Activated naive CD4-positive, alpha-beta T cell treated with anti-CD3 and anti-CD28 coated beads, Interleukin-2, amount 10 ng/mL, durations not matched to agents 5 hours and 36 hours (primary cell): ENCODE measurements around the gene FAM167B. TPM values are rescaled to one million over a fixed set of nuclear protein-coding genes. Genes with fewer than 3 reads are reported as not detected.

ENCODE experiments used
- total RNA-seq, 2 experiments: library from RNA; stranded (reverse); gene quantifications; one replicate each; pipeline ENCODE4 v1.2.3, GENCODE V29; 2021

Gene FAM167B
- total RNA-seq = under 1 TPM; 0.58 to 0.67 TPM

GRCh38 chr1:32246888-32247273 is at the start of gene FAM167B:
FAM167B (plus strand) TSS chr1:32247222; CDS start chr1:32247422, 200 bp downstream.

GRCh38 chr1:32200226-32201010 is 46.6 kb upstream of the FAM167B start, which contains the start of gene CCDC28B:
CCDC28B (plus strand) TSS chr1:32200595; CDS start chr1:32201936, 1,341 bp downstream.

GRCh38 chr1:32205401-32206370 is 41.3 kb upstream of the FAM167B start, which contains the start of gene IQCC:
IQCC (plus strand) TSS chr1:32205671; CDS start chr1:32205682, 11 bp downstream.

GRCh38 chr1:32208891-32209328 is 38.1 kb upstream of the FAM167B start, which contains the start of gene DCDC2B:
DCDC2B (plus strand) TSS chr1:32209089; CDS start chr1:32209094, 5 bp downstream.

GRCh38 chr1:32221980-32222755 is 24.9 kb upstream of the FAM167B start, which contains the start of the genes EIF3I and TMEM234:
EIF3I (plus strand) TSS chr1:32222407; CDS start chr1:32222442, 35 bp downstream.
TMEM234 (minus strand) TSS chr1:32222353; CDS start chr1:32222322, 31 bp downstream.

GRCh38 chr1:32250893-32251716 is 4.1 kb downstream of the FAM167B start, which contains the start of gene LCK:
LCK (plus strand) TSS chr1:32251265; CDS start chr1:32274330, 23,065 bp downstream.

GRCh38 chr1:32291708-32292538 is 44.9 kb downstream of the FAM167B start, which contains the start of gene HDAC1:
HDAC1 (plus strand) TSS chr1:32292083; CDS start chr1:32292170, 87 bp downstream.

Other genes starting within 250 kb of the FAM167B start
- gene KHDRBS1, start 233.4 kb upstream of the FAM167B start, total RNA-seq = 100 to 1,000 TPM; 156 to 157 TPM
- gene TMEM39B, start 174.3 kb upstream of the FAM167B start, total RNA-seq = 10 to 100 TPM; 27.8 to 29.3 TPM
- 10 to 100 TPM; 52.9 to 54.7 TPM for gene KPNA6, start 139.2 kb upstream of the FAM167B start, total RNA-seq
- gene TXLNA, start 67.5 kb upstream of the FAM167B start, total RNA-seq = 10 to 100 TPM; 55.6 to 56.4 TPM
- 10 to 100 TPM; 34.7 to 37.7 TPM for gene CCDC28B, start 46.6 kb upstream of the FAM167B start, total RNA-seq
- gene IQCC, start 41.6 kb upstream of the FAM167B start, total RNA-seq = 1 to 10 TPM; 3.6 to 4.3 TPM
- under 1 TPM; 0.10 to 0.14 TPM for gene DCDC2B, start 38.1 kb upstream of the FAM167B start, total RNA-seq
- 10 to 100 TPM; 16.8 to 17.9 TPM for gene TMEM234, start 24.9 kb upstream of the FAM167B start, total RNA-seq
- 100 to 1,000 TPM; 156 to 169 TPM for gene EIF3I, start 24.8 kb upstream of the FAM167B start, total RNA-seq
- 100 to 1,000 TPM; 441 to 449 TPM for gene LCK, start 4.0 kb downstream of the FAM167B start, total RNA-seq
- 100 to 1,000 TPM; 194 to 207 TPM for gene HDAC1, start 44.9 kb downstream of the FAM167B start, total RNA-seq
- gene MARCKSL1, start 89.0 kb downstream of the FAM167B start, total RNA-seq = 10 to 100 TPM; 58.5 to 59.6 TPM
- gene FAM229A, start 115.3 kb downstream of the FAM167B start, total RNA-seq = 10 to 100 TPM; 11.4 to 13.5 TPM
- 1 to 10 TPM; 1.1 to 1.5 TPM for gene TSSK3, start 115.3 kb downstream of the FAM167B start, total RNA-seq
- gene BSDC1, start 147.2 kb downstream of the FAM167B start, total RNA-seq = 10 to 100 TPM; 50.2 to 50.7 TPM
- gene ZBTB8B, start 217.8 kb downstream of the FAM167B start, total RNA-seq = not detected